ENCODE measurements around the gene UBE2QL1.

The UBE2QL1 gene

GRCh38 chr5:6405591-6405990, 43.1 kb upstream of the UBE2QL1 start:
- no peak for TF ChIP-seq CTCF (IDR thresholded peaks at IDR 0.05; ENCODE audit: extremely low read depth, missing control alignments)
- no peak for DNase-seq (ENCODE audit: low spot score)

- TF ChIP-seq CTCF (IDR thresholded peaks at IDR 0.05; ENCODE audit: extremely low read depth, missing control alignments) = no peak
- no peak for DNase-seq (ENCODE audit: low spot score)
Observed at GRCh38 chr5:6407558-6408259, 41.0 kb upstream of the UBE2QL1 start.

GRCh38 chr5:6408260-6408596, 40.4 kb upstream of the UBE2QL1 start:
- no peak for DNase-seq (ENCODE audit: low spot score)
- TF ChIP-seq CTCF (IDR thresholded peaks at IDR 0.05; ENCODE audit: extremely low read depth, missing control alignments) = no peak

GRCh38 chr5:6408627-6409446, 39.8 kb upstream of the UBE2QL1 start:
- DNase-seq (ENCODE audit: low spot score) = no peak
- TF ChIP-seq CTCF (IDR thresholded peaks at IDR 0.05; ENCODE audit: extremely low read depth, missing control alignments) = no peak

GRCh38 chr5:6410421-6410820, 38.2 kb upstream of the UBE2QL1 start:
- TF ChIP-seq CTCF (IDR thresholded peaks at IDR 0.05; ENCODE audit: extremely low read depth, missing control alignments) = no peak
- no peak for DNase-seq (ENCODE audit: low spot score)

GRCh38 chr5:6411141-6411540, 37.5 kb upstream of the UBE2QL1 start:
- no peak for TF ChIP-seq CTCF (IDR thresholded peaks at IDR 0.05; ENCODE audit: extremely low read depth, missing control alignments)
- no peak for DNase-seq (ENCODE audit: low spot score)

- no peak for TF ChIP-seq CTCF (IDR thresholded peaks at IDR 0.05; ENCODE audit: extremely low read depth, missing control alignments)
- no peak for DNase-seq (ENCODE audit: low spot score)
Observed at GRCh38 chr5:6412811-6413210, 35.8 kb upstream of the UBE2QL1 start.

Measured in GM20000 (cell line).